Measurements from ENCODE around the gene FAM170B.

DNA sequence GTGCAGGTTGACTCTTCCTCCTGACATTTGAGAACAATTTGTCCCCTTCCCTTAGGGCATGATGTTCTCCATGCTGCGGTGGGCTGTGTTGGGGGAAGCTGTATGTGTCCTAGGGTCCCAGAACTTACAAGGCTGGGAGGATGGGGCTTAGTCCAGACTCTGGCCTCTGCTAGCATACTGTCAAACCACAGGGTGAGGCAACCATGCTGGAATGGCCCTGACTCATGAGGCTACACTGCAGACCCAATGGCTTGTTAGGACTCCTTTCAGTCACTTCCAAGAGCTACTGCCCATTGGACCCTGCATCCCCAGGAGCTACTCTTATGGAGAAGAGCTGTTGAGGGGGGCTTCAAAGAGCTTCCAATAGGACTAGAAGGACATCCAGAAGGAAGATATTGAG, 20.1 kb upstream of the FAM170B start:
- TF ChIP-seq, protein P1, sequence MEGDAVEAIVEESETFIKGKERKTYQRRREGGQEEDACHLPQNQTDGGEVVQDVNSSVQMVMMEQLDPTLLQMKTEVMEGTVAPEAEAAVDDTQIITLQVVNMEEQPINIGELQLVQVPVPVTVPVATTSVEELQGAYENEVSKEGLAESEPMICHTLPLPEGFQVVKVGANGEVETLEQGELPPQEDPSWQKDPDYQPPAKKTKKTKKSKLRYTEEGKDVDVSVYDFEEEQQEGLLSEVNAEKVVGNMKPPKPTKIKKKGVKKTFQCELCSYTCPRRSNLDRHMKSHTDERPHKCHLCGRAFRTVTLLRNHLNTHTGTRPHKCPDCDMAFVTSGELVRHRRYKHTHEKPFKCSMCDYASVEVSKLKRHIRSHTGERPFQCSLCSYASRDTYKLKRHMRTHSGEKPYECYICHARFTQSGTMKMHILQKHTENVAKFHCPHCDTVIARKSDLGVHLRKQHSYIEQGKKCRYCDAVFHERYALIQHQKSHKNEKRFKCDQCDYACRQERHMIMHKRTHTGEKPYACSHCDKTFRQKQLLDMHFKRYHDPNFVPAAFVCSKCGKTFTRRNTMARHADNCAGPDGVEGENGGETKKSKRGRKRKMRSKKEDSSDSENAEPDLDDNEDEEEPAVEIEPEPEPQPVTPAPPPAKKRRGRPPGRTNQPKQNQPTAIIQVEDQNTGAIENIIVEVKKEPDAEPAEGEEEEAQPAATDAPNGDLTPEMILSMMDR (IDR thresholded peaks at IDR 0.05) = no peak
- TF ChIP-seq EP300 (IDR thresholded peaks at IDR 0.05) (no peak), POLR2A (IDR thresholded peaks at IDR 0.05; ENCODE audit: low read depth) (no peak), POLR2AphosphoS5 (IDR thresholded peaks at IDR 0.05) (no peak)

Measured in esophagus muscularis mucosa (tissue), 4 donors.